HG03097 (cell line): Measurements from ENCODE around the gene UACA.
"Not testable (repeated sequence)": the region's sequence is repeated elsewhere in the genome, so short reads cannot be mapped to it uniquely, and the experiment has no call there.

Experiments
- ATAC-seq: cut with Tn5 transposase; IDR thresholded peaks from one replicate; pipeline ENCODE4 v1.9.1; 2021; ENCODE audit not compliant: unreplicated experiment, low FRiP score

UACA gene

GRCh38 chr15:70763120-70763949 is at the start of gene UACA:
TSS of gene UACA (minus strand) at chr15:70763558. CDS start at chr15:70763407, 151 bp downstream.
- ATAC-seq, result peak; percentile 70

- no peak for ATAC-seq
Measured at GRCh38 chr15:70812827-70813364, 49.5 kb upstream of the UACA start.

GRCh38 chr15:70810916-70811578 is 47.7 kb upstream of the UACA start:
- no peak for ATAC-seq

- ATAC-seq, result no peak
Measured at GRCh38 chr15:70806992-70807712, 43.8 kb upstream of the UACA start.

GRCh38 chr15:70804388-70804787 is 41.0 kb upstream of the UACA start:
- not testable (repeated sequence) for ATAC-seq

- ATAC-seq, result no peak
Measured at GRCh38 chr15:70802629-70803028, 39.3 kb upstream of the UACA start.

- no peak for ATAC-seq
Measured at GRCh38 chr15:70801109-70801508, 37.8 kb upstream of the UACA start.

GRCh38 chr15:70799667-70800450 is 36.5 kb upstream of the UACA start:
- ATAC-seq, result no peak

GRCh38 chr15:70797464-70797863 is 34.1 kb upstream of the UACA start:
- ATAC-seq, result no peak

GRCh38 chr15:70796516-70797310 is 33.4 kb upstream of the UACA start:
- ATAC-seq, result no peak

GRCh38 chr15:70795311-70795665 is 31.9 kb upstream of the UACA start:
- no peak for ATAC-seq

- ATAC-seq, result no peak
Measured at GRCh38 chr15:70794596-70795310, 31.4 kb upstream of the UACA start.

GRCh38 chr15:70793694-70794093 is 30.3 kb upstream of the UACA start:
- no peak for ATAC-seq

- no peak for ATAC-seq
Measured at GRCh38 chr15:70792171-70792573, 28.8 kb upstream of the UACA start.

GRCh38 chr15:70791259-70791658 is 27.9 kb upstream of the UACA start:
- ATAC-seq, result no peak

GRCh38 chr15:70789213-70789612 is 25.9 kb upstream of the UACA start:
- ATAC-seq, result no peak

GRCh38 chr15:70788114-70789049 is 25.0 kb upstream of the UACA start:
- no peak for ATAC-seq

GRCh38 chr15:70786996-70787395 is 23.6 kb upstream of the UACA start:
- no peak for ATAC-seq
